ENCODE measurements around the gene ATP11B.

ATP11B gene

DNA sequence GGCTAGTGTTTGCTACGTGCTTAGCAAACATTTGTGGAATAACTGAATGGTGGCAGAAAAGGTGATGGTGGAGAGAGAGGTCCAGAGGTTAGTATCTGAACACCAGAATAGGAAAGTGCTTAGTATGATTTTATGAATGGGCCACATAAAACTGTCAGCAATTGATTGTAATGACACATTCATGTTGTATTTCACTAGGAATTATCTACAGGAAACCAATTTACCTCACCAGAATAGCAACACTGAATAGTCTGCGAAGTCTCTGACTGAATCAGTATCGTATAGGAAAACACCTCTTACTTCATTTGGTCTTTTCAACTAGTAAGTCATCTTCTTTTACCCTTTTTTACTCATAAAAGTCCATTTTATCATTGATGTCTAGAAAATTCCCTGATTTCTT, 8.2 kb upstream of the ATP11B start:
- no peak for DNase-seq (ENCODE audit: low read depth)
- TF ChIP-seq, protein P1, sequence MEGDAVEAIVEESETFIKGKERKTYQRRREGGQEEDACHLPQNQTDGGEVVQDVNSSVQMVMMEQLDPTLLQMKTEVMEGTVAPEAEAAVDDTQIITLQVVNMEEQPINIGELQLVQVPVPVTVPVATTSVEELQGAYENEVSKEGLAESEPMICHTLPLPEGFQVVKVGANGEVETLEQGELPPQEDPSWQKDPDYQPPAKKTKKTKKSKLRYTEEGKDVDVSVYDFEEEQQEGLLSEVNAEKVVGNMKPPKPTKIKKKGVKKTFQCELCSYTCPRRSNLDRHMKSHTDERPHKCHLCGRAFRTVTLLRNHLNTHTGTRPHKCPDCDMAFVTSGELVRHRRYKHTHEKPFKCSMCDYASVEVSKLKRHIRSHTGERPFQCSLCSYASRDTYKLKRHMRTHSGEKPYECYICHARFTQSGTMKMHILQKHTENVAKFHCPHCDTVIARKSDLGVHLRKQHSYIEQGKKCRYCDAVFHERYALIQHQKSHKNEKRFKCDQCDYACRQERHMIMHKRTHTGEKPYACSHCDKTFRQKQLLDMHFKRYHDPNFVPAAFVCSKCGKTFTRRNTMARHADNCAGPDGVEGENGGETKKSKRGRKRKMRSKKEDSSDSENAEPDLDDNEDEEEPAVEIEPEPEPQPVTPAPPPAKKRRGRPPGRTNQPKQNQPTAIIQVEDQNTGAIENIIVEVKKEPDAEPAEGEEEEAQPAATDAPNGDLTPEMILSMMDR (conservative IDR thresholded peaks at IDR 0.05; ENCODE audit: control insufficient read depth, insufficient read depth, low read depth, low read length) = no peak
- no peak overlapping the region for H3K4me3 ChIP-seq (ENCODE audit: control insufficient read depth, low read depth, low read length)

DNA sequence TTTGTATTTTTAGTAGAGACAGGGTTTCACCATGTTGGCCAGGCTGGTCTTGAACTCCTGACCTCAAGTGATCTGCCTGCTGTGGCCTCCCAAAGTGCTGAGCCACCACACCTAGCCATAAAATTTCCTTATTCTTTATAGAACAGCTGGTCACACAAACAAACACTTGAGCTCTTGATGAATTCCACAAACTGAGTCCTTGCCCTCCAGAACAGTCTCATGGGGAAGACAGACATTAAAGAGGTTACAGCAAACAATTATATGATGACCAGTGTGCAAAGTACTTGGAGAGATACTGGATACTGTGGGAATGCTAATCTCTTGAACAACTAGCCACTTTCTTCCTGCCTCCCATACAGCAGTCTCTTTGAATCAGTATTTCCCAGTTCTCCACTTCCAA, 7.5 kb upstream of the ATP11B start:
- TF ChIP-seq, protein P1 (conservative IDR thresholded peaks at IDR 0.05; ENCODE audit: control insufficient read depth, insufficient read depth, low read depth, low read length) = no peak
- DNase-seq (ENCODE audit: low read depth) = no peak
- H3K4me3 ChIP-seq (ENCODE audit: control insufficient read depth, low read depth, low read length) = no peak overlapping the region

DNA sequence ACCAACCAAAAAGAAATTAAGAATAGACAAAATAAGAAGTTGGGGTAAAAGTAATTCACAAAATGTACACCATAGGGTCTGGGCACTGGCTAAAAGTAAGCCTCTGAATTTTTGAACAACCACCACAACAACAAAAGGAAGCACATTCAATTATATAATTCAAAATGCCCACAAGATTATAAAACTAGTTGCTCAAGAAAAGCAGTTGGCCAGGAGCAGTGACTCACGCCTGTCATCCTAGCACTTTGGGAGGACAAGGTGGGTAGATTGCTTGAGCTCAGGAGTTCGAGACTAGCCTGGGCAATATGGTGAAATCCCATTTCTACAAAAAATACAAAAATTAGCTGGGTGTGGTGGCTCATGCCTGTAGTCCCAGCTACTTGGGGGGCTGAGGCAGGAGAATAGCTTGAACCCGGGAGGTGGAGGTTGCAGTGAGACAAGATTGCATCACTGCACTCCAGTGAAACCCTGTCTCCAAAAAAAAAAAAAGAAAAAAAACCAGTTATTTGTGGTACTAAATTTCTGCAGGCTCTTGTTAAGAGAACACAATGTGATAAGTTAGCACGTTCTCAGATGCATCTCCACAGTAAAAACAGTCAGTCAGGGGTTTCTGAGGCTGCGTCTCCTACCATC, 6.6 kb upstream of the ATP11B start:
- no peak overlapping the region for H3K4me3 ChIP-seq (ENCODE audit: control insufficient read depth, low read depth, low read length)
- DNase-seq (ENCODE audit: low read depth) = no peak
- TF ChIP-seq, protein P1 (conservative IDR thresholded peaks at IDR 0.05; ENCODE audit: control insufficient read depth, insufficient read depth, low read depth, low read length) = no peak

DNA sequence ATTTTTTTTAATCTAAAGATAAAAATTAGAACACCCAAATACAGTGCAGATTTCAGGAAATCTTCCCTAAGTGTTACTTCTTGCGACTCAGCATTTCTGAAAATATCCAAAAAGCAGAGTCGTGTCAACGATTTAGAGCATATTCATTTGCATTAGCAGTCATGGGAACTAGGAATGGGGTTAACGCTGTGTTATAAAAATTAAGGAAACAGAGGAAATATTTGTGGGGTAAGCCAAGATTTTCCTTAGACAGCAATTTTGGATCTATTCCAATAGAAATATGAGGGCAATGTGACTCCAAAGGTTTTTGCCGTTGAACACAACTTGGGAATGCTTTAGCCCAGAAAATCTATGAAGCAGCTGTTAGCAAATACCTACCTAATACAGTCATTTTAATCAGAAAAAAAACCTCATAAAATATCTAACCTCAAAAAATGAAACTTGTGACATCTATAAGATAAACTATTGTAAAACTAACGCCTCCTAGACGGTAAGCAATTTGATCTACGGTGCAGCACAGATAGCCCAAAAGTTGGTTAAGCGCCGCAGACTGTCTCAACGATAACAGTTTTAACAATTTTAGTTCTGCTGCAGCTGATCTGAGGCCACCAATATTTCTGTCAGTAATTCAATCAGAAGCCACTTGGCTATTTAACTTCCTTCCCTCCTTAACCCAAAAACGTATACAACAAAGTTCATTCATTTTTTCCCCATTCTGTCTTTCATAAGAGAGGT, 5.8 kb upstream of the ATP11B start:
- no peak overlapping the region for H3K4me3 ChIP-seq (ENCODE audit: control insufficient read depth, low read depth, low read length)
- TF ChIP-seq, protein P1 (conservative IDR thresholded peaks at IDR 0.05; ENCODE audit: control insufficient read depth, insufficient read depth, low read depth, low read length) = no peak
- DNase-seq (ENCODE audit: low read depth) = no peak

DNA sequence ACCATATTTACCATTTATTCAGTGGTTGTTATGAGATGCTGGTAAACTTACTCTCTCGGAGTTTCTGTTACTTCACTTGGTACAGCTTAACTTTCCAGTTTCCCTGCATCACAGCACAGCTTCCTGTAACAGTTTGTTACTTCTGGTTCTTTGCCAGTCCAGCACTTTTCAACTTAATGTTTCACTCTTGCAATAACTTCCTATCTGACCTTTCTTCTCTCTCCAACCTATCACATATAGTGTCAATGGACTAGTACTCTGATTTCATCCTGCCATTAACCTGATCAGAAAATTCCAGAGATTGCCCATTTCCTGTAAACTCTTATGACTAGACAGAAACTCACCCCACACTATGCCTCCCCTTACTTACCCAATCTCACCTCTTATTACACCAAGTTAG, 3.9 kb upstream of the ATP11B start:
- DNase-seq (ENCODE audit: low read depth) = no peak
- TF ChIP-seq, protein P1 (conservative IDR thresholded peaks at IDR 0.05; ENCODE audit: control insufficient read depth, insufficient read depth, low read depth, low read length) = no peak
- no peak overlapping the region for H3K4me3 ChIP-seq (ENCODE audit: control insufficient read depth, low read depth, low read length)

DNA sequence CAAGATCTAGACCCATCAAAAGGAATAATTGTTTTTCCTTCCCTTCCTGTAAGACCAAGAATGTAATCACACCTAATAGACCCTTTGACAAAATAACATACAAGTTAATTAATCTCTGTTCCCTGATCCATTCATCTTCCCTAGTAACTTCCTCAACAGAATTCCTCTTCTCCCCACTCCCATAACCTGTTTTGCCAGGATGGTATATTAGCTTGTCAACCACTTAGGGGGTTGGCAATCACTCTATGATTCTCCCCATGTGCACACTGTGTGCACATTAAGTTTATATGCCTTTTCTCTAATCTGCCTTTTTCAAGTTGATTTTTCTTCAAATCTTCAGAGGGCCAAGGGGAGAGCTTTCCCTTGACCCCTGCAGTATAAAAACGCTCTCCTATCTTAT, 2.7 kb upstream of the ATP11B start:
- no peak for DNase-seq (ENCODE audit: low read depth)
- no peak overlapping the region for H3K4me3 ChIP-seq (ENCODE audit: control insufficient read depth, low read depth, low read length)
- TF ChIP-seq, protein P1 (conservative IDR thresholded peaks at IDR 0.05; ENCODE audit: control insufficient read depth, insufficient read depth, low read depth, low read length) = no peak
